Activated CD8-positive, alpha-beta memory T cell treated with anti-CD3 and anti-CD28 coated beads for 1 hour (primary cell): ENCODE results near the gene SRC.

Experiments
- DNase-seq, 2 donors: peaks; one replicate each; pipeline ENCODE4 v3.0.0-alpha.2; 2020; ENCODE audit warnings: low read depth in 1 of 2; ENCODE audit errors: extremely low read depth in 1 of 2

SRC gene

DNA sequence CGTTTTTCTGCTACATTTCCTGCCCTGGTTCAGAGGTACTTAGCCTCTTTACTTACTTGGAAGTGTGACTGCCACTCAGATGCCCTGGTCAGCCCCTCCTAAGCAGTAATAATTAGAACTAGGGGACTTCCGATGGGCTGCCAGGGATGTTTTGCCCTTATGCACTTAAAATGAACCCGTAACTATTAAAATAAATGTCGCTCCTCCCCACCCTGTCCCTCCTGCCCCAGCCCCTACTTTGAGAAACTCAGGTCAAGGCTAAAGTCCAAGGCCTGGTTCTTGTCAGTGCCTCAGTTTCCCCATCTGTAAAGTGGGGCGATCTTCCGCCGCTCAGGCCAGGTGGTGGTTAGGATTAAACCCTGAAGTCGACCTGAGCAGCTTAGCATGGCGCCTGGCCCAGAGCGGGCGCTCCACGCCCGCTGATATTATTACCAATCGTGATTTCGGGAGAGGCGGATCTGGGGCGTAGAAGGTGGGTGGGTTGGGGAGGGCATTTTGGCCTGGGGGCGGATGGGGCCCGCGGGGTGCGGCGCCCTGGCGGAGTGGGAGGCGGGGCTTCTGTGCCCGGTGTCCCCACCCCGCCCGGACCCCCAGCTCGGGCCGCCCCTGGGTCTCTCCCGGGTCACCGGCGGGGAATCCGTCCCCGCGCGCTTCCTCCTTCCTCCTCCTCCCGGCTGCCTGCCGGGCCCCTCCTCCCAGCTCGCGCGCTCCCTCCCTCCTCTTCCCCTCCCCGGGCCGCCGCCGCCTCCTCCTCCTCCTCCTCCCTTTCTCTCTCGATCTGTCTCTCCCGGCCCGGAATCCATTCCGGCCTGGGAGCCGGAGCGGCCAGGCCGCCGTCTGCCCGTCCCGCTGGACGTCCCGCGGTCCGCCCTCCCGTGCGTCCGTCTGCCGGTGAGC is at the start of gene SRC:
SRC (plus strand) TSS at position 802 of the 897 bp plus-strand sequence. CDS start 38,014 bp downstream, outside the sequence.
- DNase-seq: peak in 1 of 2 donors; percentile 24

DNA sequence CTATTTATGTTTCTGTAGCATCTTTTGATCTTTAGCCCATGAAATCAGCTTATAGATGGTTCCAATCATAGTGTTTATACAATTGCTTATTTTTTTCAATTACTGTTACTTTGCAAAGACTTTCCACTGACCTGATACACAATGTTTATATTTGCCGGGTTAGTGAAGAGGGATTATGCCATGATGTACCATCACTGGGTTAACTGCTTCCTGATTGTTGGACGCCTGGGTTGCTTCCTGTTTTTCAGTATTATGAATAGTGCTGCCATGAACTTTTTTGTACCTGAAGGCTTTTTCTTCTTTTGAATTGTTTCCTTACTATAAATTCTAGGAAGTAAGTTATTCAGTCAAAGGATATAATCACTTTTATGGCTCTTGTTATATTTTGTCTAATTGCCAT is 49.6 kb upstream of the SRC start:
- DNase-seq: no peak

DNA sequence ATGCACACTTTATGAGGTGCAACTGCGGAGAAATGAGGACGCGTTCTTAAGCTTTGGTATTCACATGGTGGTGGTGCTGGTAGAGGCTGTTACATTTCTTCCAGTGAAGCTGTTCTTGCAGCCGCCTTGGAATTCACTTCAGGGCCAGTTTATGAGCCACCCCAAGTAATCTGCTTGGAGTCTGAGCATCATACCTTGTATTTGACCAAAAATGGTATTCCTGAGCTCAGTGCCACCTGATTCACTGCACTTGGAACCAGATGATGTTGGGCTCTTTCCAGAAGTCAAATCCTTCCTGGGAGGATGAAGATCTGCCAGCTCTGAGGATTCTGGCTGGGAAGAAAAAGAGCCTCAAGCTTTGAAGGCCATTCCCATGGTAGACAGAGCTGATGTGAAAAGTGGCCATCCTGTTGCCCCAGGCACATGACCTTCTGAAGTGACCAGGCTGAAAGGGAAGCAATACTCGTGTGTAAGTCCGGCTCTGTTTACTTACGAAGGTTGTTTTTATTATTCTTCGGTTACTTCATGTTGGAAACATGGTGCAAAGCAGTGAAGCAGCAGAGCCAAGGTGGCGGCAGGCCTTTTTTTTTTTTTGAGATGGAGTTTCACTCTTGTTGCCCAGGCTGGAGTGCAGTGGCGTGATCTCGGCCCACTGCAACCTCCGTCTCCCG is 48.7 kb upstream of the SRC start:
- DNase-seq: no peak

DNA sequence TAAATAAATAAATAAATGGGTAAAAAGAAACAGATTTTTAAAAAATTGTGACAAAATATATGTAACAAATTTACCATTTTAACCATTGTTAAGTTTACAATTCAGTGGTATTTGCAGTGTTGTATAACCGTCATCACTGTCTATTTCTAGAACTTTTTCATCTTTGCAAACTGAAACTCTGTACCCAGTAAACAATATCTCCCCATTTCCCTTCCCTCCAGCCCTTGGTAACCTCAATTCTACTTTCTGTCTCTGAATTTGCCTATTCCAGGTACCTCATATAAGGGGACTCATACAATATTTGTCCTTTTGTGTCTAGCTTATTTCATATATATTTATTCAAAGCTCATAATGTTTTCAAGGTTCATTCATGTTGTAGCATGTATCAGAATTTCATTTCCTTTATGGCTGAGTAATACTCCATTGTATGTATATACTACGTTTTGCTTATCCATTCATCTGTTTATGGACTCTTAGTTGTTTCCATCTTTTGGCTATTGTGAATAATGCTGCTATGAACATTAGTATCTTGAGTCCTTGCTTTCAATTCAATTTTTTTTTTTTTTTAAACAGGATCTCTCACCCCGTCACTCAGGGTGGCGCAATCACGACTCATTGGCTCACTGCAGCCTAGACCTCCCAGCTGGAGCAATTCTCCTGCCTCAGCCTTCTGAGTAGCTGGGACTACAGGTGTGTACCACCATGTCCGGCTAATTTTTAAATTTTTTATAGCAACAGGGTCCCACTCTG is 47.6 kb upstream of the SRC start:
- no peak for DNase-seq

DNA sequence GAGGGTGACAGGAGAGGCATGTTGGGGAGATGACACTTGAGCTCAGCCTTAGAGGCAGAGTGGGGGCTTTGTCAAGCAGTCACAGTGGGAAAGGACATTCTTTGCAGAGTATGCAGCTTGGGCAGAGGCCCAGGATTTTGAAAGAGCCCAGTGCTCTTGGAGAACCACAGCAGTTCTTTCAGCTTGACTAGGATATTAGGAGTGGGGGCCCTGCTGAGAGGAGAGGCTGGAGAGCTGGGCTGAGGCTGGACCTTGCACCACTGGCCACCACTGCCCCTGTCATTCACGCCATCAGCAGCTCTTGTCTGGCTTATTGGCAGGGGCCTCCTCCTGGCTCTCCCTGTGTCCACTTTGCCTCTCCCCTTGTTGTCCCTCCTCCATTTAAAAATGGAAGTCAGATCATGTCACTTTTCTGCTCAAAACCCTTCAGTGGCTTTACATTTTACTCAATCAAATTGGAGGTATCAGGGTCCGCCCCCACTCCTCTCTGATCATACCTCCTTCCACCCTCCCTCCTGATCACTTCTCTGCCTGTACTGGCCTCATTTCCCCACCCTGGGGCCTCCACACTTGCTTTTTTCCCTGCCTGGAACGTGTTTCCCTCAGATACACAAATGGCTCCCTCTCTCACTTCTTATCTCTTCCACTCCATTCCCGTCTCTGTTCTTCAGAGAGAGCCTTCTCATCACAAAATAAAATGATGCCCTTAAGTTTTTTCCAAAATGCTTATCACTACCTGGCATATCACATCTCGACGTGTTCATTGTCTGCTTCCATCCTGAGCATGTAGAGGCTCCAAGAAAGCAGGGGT is 46.0 kb upstream of the SRC start:
- no peak for DNase-seq

DNA sequence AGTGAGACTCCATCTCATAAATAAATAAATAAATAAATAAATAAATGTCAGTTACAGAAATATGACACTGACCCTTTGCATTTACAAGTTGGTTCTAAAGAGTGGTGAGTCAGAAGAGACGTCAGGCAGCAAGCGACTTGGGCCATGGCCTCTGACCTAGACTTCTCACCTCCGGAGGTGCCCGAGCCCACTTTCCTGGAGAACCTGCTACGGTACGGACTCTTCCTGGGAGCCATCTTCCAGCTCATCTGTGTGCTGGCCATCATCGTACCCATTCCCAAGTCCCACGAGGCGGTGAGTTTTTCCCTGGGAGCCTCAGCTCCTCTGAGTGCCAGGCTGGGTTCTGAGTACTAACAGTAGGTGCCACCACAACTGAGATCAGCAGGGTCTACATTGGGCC is 44.8 kb upstream of the SRC start:
- no peak for DNase-seq

DNA sequence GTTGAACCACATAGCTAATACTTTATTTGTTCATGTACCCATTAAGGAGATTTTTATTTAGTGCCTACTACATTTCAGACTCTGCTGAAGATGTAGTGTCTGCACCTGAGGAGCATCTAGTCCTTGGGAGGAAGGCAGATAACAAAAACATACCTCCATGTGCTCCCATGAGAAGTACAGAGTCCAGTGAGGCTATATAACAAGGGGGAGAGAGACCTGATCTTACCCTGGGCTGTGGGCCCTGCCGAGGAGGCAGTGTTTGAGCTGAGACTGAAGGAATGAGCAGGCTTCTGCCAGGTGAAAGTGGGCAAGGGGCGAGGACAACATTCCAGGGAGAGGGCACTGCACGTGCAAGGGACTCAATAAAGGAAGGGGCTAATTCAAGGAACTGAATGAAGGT is 44.4 kb upstream of the SRC start:
- no peak for DNase-seq

DNA sequence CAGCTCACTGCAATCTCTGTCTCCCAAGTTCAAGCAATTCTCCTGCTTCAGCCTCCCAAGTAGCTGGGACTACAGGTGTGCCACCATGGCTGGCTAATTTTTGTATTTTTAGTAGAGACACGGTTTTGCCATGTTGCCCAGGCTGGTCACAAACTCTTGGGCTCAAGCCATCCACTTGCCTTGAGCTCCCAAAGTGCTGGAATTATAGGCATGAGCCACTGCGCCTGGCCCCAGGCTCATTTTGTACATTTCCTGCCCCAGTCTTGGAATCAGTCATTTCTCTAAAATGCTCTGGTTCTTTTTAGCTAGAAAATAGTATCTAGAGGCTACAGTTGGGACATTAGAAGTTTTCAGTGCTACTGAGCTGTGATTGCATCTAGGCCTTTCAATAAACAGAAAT is 43.0 kb upstream of the SRC start:
- DNase-seq: no peak

DNA sequence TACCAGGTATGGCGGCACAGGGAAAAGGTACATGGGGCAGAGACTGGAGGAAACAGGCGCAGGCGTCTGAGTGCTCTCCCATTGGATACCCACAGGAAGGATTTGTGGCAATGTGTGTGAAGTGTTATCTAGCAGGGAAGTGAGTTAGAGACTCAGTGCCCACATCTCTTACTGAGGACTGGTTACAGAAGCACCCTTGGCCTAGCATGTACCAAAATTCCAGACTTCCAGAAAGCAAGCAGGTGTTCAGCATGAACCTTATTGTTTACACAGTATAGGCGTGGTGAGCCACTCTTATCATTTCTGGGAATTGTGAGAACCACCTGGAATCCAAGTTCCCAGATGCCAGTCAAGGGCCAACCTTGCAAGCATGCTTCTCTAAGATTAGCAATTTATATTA is 42.3 kb upstream of the SRC start:
- DNase-seq: no peak

DNA sequence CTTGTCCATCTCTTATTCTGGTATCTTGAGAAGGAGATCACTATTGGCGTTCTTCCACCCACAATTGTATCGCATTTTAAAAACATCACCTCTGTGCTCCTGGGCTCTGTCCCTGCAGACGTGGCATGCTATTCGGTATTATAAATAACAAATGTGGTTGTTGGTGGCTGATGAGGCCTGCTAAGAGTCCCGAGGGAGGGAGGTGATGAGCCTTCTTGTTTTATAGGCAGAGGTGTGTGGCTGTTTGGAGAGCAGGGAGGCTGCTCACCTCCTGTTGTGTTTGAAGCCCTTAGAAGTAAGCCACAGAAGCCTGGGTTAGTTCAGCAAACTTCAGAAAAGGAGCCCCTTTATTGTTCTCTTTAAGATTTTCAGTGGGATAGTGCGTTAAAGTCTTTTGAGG is 40.9 kb upstream of the SRC start:
- no peak for DNase-seq

DNA sequence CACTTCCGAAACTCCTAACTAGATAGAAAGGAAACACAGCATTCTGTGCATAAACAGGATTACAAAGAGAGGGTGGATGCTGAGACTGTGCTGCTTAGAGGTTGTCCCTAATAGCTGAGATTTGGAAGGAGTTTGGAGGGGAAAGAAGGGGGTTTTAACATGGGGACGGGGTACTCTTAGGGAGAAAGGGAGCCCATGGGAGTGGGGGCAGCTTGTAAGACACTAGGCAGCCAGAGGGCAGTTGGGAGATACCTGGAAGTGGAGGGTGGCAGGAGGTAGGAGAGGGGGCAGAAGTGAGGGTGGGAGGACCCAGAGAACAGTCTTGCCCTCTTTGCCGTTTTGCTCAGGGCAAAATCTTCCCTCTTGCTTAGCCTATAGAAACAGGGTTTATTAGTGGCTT is 40.1 kb upstream of the SRC start:
- no peak for DNase-seq

DNA sequence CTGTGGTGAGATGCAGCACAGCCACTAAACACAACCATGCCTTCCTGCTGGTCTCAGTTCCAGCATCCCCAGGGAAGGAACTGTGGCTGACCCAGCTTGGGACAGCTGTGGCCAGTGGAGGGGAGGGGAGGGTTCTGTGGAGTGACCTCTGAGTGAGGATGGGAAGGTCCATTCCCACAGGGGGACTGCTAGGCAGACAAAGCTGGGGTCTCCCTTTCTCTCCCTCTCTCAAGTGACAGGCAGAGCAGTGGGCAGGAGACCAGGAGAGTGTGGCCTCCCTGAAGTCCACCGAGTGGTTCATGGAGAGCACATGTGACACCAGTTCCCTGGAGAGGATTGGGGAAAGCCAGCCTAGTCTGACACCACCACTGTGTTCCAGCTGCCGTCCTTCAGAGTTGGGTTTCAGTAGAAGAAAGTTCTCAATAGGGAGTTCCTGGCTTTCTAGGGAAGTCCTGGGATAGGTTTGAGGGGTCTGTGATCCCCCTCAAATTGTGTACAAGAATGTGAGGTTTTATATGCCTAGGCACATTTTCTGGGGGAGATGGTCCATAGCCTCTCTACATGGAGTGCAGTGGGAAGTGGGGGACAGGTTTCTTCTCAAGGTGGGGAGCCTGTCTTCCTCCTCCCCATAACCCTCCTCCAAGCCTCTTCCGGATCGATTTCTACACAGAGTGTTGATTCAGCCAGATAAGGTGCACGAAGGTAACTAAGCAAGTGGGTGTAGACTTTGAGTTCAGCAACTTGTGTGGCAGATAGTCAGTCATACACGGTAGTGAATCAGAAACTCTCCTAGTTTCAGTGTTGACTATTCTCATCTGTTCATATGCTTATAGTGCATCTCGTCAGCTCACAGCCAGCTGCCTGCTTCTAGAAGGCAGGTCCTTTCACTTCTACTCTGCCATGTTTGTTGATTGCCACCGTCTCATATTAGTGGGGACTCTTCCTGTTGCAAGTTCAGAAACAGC is 37.6 kb upstream of the SRC start:
- no peak for DNase-seq

DNA sequence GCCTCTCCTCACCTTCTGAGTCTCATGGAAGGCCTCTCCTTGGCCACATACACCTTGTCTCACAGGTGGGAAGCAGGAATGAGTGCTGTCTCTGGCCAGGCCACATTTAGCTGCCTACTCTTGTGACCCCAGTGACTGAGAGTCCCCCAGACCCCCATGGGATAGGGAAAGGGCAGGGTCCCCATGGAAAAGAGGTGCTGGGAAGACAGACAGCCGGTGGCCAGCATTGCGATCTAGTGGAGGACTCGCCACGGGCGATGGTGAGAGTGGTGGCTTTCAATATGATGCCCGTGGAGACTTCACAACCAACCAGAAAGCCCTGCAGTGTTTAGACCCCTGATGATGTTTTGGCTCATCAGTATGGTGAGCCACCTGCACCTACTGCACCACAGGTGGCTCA is 36.6 kb upstream of the SRC start:
- DNase-seq: no peak

DNA sequence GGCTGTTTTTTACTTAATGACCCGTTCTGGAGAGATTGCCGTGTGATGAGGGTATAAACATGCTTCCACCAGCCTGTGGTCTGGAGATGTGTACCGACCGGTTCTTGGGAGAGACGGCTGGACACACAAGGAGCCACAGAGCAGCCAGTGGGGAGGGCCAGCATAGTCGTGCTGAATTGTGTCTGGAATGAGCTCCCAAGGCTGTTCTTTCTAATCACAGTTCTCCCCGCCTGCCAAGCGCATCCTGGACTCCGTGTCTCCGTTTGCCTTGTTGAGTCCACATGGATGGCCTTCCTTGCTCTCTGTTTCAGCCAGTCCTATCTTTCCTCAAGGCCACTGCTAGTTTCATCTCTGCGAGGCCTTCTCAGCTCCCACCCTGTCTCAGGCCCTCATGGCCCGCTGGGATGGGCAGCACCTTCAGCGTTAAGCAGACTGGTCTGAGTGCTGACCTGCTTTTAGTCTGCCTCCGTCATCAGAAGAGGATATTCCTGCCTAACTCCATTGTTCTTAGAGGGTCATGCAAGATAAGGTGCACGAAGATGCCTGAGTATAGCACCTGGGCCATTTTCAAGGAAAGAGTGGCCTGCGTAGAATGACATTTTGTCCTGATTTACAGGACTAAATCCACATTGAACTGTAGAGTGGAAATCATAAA is 35.9 kb upstream of the SRC start:
- DNase-seq: no peak

DNA sequence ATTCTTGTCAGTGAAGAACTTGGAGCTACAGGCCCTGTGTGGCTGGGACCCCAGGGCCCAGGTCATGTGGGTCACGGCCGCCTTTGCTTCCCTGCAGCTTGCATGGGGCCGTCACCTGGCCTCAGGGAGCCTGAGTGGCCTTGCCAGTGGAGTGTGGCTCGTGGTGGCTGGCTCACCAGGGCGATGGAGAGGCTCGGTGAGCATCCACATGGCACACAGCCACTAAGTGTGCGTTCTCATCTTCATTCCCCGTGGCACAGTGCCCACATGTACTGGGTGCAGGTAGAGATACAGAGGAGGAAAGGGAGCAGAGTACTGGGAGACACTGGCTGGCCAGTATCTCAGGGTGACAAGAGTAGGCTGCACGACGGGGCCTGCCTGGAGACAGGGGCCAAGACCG is 35.0 kb upstream of the SRC start:
- DNase-seq: no peak

DNA sequence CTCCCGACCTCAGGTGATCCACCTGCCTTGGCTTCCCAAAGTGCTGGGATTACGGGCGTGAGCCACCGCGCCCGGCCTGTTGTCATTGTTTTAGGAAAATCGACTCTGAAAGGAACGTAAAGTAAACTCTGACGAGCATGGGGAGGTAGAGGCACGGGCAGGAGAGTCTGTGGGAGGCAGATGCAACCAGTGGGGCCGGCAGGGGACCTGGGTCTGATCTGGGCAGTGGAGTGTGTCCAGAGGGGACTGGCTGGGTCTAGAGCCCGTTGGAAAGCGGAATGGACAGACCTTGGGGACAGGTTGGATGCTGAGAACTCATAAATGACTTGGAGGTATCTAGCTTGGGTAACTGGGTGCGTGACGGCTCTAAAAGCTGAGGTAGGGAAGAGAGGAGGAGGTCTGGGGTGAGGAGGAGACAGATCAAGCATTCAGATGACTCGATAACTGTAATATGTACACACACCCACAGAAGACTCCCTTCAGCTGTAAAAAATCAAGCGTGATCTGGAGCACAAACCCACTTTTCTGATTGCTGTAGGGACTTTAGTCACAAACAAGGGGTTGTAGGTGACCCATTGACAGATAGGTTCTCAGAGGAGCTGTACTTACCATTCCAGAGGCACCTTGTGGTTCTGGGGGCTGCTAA is 34.1 kb upstream of the SRC start:
- DNase-seq: no peak

DNA sequence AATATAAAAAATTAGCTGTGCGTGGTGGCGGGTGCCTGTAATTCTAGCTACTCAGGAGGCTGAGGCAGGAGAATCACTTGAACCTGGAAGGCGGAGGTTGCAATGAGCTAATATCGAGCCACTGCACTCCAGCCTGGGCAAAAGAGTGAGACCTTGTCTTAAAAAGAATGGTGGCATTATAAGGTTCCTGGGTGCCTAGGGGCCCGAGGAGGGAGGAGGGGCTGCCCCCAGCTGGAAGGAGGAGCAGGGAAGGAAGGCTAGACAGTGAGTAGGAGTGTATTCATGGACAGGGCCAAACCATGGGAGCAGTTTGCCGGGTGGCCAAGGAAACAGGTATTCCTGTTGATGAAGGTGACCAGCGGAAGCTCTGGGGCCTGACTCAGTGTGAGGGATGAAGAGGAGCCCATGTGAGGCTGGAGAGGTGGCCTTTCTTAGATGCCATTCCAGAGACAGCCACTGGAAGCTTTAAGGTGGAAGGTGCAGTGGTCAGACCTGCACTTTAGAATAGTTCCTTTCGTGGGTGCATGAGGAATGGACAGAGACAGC is 32.3 kb upstream of the SRC start:
- DNase-seq: no peak

DNA sequence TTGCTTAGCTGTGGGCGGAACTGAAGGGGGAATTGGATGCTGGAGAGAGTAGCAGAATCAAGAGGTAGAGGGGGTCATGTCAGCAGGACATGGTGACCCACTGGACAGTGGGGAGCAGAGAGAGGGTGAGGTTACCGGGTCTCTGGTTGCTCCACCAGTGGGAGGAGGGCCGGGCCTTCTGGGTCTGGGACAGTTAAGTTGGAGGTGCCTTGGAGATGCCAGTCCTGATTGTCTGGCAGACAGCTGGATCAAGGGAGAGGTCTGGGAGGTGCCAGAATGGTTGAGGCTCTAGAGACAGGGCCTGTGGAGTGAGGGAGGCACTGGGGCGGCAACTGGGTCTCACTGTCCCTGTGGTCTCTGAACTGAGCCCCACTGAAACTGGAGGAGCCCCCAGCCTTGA is 31.8 kb upstream of the SRC start:
- no peak for DNase-seq
